ENCODE measurements around the gene XAGE5. TPM values are rescaled to one million over a fixed set of nuclear protein-coding genes. Genes with fewer than 3 reads are reported as not detected.

The XAGE5 gene
- total RNA-seq, 1 donor from 2014 or later, result not detected

- Mint-ChIP-seq H3K4me3 (ENCODE audit: unreplicated experiment) (no peak overlapping the region), H3K27ac (ENCODE audit: unreplicated experiment) (no peak overlapping the region), H3K27me3 (ENCODE audit: low read depth, unreplicated experiment) (peaks cover 4% of the 10 kb centered on the region), H3K4me1 (ENCODE audit: low read depth, unreplicated experiment) (no peaks in the 10 kb centered on the region), H3K36me3 (ENCODE audit: low read depth, unreplicated experiment) (no peaks in the 10 kb centered on the region), H3K9me3 (ENCODE audit: unreplicated experiment) (no peaks in the 10 kb centered on the region)
- H3K27me3 ChIP-seq (ENCODE audit: insufficient read depth, low read length), result no peaks in the 10 kb centered on the region
- no peaks in the 10 kb centered on the region for H3K4me1 ChIP-seq (ENCODE audit: insufficient read depth, low read length)
- no peak overlapping the region for H3K27ac ChIP-seq (ENCODE audit: low read depth, low read length)
- FAIRE-seq (no peak), DNase-seq (ENCODE audit: low read depth) (no peak)
- H2AFZ ChIP-seq (ENCODE audit: low read depth, low read length), result no peak overlapping the region
- no peaks in the 10 kb centered on the region for H3K79me2 ChIP-seq (ENCODE audit: insufficient read depth, low read length)
- no peak for TF ChIP-seq EZH2 (IDR thresholded peaks at IDR 0.05; ENCODE audit: insufficient read depth, low read length)
- TF ChIP-seq, protein P1, sequence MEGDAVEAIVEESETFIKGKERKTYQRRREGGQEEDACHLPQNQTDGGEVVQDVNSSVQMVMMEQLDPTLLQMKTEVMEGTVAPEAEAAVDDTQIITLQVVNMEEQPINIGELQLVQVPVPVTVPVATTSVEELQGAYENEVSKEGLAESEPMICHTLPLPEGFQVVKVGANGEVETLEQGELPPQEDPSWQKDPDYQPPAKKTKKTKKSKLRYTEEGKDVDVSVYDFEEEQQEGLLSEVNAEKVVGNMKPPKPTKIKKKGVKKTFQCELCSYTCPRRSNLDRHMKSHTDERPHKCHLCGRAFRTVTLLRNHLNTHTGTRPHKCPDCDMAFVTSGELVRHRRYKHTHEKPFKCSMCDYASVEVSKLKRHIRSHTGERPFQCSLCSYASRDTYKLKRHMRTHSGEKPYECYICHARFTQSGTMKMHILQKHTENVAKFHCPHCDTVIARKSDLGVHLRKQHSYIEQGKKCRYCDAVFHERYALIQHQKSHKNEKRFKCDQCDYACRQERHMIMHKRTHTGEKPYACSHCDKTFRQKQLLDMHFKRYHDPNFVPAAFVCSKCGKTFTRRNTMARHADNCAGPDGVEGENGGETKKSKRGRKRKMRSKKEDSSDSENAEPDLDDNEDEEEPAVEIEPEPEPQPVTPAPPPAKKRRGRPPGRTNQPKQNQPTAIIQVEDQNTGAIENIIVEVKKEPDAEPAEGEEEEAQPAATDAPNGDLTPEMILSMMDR (IDR thresholded peaks at IDR 0.05; ENCODE audit: insufficient read depth, low read depth, low read length), result no peak
- H4K20me1 ChIP-seq (ENCODE audit: insufficient read depth, low read length), result no peaks in the 10 kb centered on the region
- H3K4me2 ChIP-seq (ENCODE audit: low read length), result no peak overlapping the region
- no peak overlapping the region for H3K4me3 ChIP-seq (ENCODE audit: insufficient read depth, low read depth, low read length)
- no peak overlapping the region for H3K9ac ChIP-seq (ENCODE audit: low read length)
- H3K36me3 ChIP-seq (ENCODE audit: insufficient read depth, low read length), result no peaks in the 10 kb centered on the region
- no peaks in the 10 kb centered on the region for H3K9me3 ChIP-seq (ENCODE audit: insufficient read depth, low read depth, low read length)
These were observed 8.7 kb downstream of the XAGE5 start for GRCh38 chrX:52819788-52820187.

DNA sequence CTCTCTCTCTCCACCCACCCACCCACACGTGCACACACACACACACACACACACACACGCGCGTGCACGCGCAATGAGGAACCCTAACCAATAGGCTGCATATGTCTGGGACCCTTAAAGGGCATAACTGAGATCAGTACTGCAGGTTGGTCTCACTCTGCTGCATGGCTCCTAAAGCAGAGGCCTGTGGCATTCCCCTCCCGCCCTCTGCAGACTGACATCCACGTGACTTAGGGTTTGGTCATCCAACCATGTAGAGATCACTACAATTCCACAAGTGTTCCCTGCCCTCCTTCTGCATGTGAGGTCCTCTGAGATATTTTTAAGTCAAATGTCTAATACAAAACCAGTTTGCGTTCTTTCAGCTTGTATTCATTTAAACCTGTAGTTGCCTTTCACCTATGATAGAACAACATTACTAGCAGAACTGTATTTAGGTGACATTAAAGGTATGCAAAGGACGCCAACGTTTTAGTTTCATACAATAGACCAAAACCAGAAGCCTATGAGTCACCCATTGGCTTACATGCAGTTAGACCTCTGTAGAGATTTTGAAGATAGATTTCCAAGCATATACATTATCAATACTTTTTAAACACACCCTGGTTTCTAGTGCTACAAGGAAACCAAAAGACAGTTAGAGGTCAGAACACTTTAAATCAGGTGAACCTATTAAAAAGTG, 10.1 kb downstream of the XAGE5 start:
- no peaks in the 10 kb centered on the region for H3K9me3 Mint-ChIP-seq (ENCODE audit: unreplicated experiment)
- Histone ChIP-seq H3K9ac (ENCODE audit: low read length) (no peak overlapping the region), H3K36me3 (ENCODE audit: insufficient read depth, low read length) (no peaks in the 10 kb centered on the region), H2AFZ (ENCODE audit: low read depth, low read length) (no peak overlapping the region), H4K20me1 (ENCODE audit: insufficient read depth, low read length) (no peaks in the 10 kb centered on the region), H3K27me3 (ENCODE audit: insufficient read depth, low read length) (no peaks in the 10 kb centered on the region), H3K4me2 (ENCODE audit: low read length) (no peak overlapping the region), H3K4me1 (ENCODE audit: insufficient read depth, low read length) (no peaks in the 10 kb centered on the region), H3K27ac (ENCODE audit: low read depth, low read length) (no peak overlapping the region), H3K4me3 (ENCODE audit: insufficient read depth, low read depth, low read length) (no peak overlapping the region), H3K9me3 (ENCODE audit: insufficient read depth, low read depth, low read length) (no peaks in the 10 kb centered on the region), H3K79me2 (ENCODE audit: insufficient read depth, low read length) (no peaks in the 10 kb centered on the region)
- no peaks in the 10 kb centered on the region for H3K36me3 Mint-ChIP-seq (ENCODE audit: low read depth, unreplicated experiment)
- DNase-seq (ENCODE audit: low read depth), result no peak
- TF ChIP-seq, protein P1 (IDR thresholded peaks at IDR 0.05; ENCODE audit: insufficient read depth, low read depth, low read length), result no peak
- no peak for TF ChIP-seq EZH2 (IDR thresholded peaks at IDR 0.05; ENCODE audit: insufficient read depth, low read length)
- no peaks in the 10 kb centered on the region for H3K4me1 Mint-ChIP-seq (ENCODE audit: low read depth, unreplicated experiment)
- H3K27me3 Mint-ChIP-seq (ENCODE audit: low read depth, unreplicated experiment), result peaks cover 4% of the 10 kb centered on the region
- FAIRE-seq, result no peak
- H3K27ac Mint-ChIP-seq (ENCODE audit: unreplicated experiment), result no peak overlapping the region
- no peak overlapping the region for H3K4me3 Mint-ChIP-seq (ENCODE audit: unreplicated experiment)

GRCh38 chrX:52824608-52825007, 13.5 kb downstream of the XAGE5 start:
- H3K27ac Mint-ChIP-seq (ENCODE audit: unreplicated experiment), result no peak overlapping the region
- H3K9me3 ChIP-seq (ENCODE audit: insufficient read depth, low read depth, low read length), result no peaks in the 10 kb centered on the region
- DNase-seq (ENCODE audit: low read depth) (no peak), FAIRE-seq (peak; percentile 79)
- no peak overlapping the region for H3K9ac ChIP-seq (ENCODE audit: low read length)
- H3K79me2 ChIP-seq (ENCODE audit: insufficient read depth, low read length), result no peaks in the 10 kb centered on the region
- no peak overlapping the region for H3K4me3 ChIP-seq (ENCODE audit: insufficient read depth, low read depth, low read length)
- H3K4me2 ChIP-seq (ENCODE audit: low read length), result no peak overlapping the region
- no peaks in the 10 kb centered on the region for H3K9me3 Mint-ChIP-seq (ENCODE audit: unreplicated experiment)
- peaks cover 2% of the 10 kb centered on the region for H3K27me3 Mint-ChIP-seq (ENCODE audit: low read depth, unreplicated experiment)
- no peaks in the 10 kb centered on the region for H3K36me3 ChIP-seq (ENCODE audit: insufficient read depth, low read length)
- no peaks in the 10 kb centered on the region for H3K4me1 ChIP-seq (ENCODE audit: insufficient read depth, low read length)
- no peak overlapping the region for H2AFZ ChIP-seq (ENCODE audit: low read depth, low read length)
- H3K4me3 Mint-ChIP-seq (ENCODE audit: unreplicated experiment), result no peak overlapping the region
- no peak overlapping the region for H3K27ac ChIP-seq (ENCODE audit: low read depth, low read length)
- H3K36me3 Mint-ChIP-seq (ENCODE audit: low read depth, unreplicated experiment), result no peaks in the 10 kb centered on the region
- no peaks in the 10 kb centered on the region for H3K27me3 ChIP-seq (ENCODE audit: insufficient read depth, low read length)
- H4K20me1 ChIP-seq (ENCODE audit: insufficient read depth, low read length), result no peaks in the 10 kb centered on the region
- no peak for TF ChIP-seq EZH2 (IDR thresholded peaks at IDR 0.05; ENCODE audit: insufficient read depth, low read length)
- TF ChIP-seq, protein P1 (IDR thresholded peaks at IDR 0.05; ENCODE audit: insufficient read depth, low read depth, low read length), result no peak
- H3K4me1 Mint-ChIP-seq (ENCODE audit: low read depth, unreplicated experiment), result no peaks in the 10 kb centered on the region
